OCI-LY3 (cell line): ENCODE data around the gene LTBP2.

Experiments
- H2AFZ ChIP-seq: fragments of 200-600, 300-600 bp; shearing (Covaris generic); 2 replicates; pipeline ENCODE4 v1.6.0; 2014; ENCODE audit warnings: antibody characterized with exemption, low read depth, low read length
- H3K27ac ChIP-seq: fragments of 200-600, 300-600 bp; sonication (generic); 2 replicates; pipeline ENCODE4 v1.5.1; 2014; ENCODE audit warnings: mild to moderate bottlenecking, low read length, moderate library complexity, mixed read lengths
- H3K27me3 ChIP-seq: fragments of 200-600, 300-600 bp; sonication (generic); 2 replicates; pipeline ENCODE4 v1.6.1; 2014; ENCODE audit warnings: low read depth, low read length, mixed read lengths
- H3K36me3 ChIP-seq: fragments of 200-600, 300-600 bp; sonication (generic); replicated peaks from 2 replicates; pipeline ENCODE3; 2014; ENCODE audit warnings: low read depth, low read length, mixed read lengths
- H3K4me1 ChIP-seq: fragments of 300-600, 200-600 bp; sonication (generic); 2 replicates; pipeline ENCODE4 v1.6.1; 2014; ENCODE audit warnings: low read length, mixed read lengths
- H3K4me2 ChIP-seq: fragments of 200-600, 300-600 bp; sonication (generic); 2 replicates; pipeline ENCODE4 v1.6.1; 2014; ENCODE audit warnings: low read length, mixed read lengths
- H3K4me3 ChIP-seq: fragments of 300-600, 200-600 bp; sonication (generic); 2 replicates; pipeline ENCODE4 v1.5.1; 2014; ENCODE audit warnings: antibody characterized with exemption, mild to moderate bottlenecking, low read length, moderate library complexity
- H3K79me2 ChIP-seq: fragments of 300-600, 200-600 bp; shearing (Covaris generic); 2 replicates; pipeline ENCODE4 v1.6.1; 2014; ENCODE audit warnings: mild to moderate bottlenecking, low read length, mixed read lengths
- H3K9ac ChIP-seq: fragments of 300-600, 200-600 bp; shearing (Covaris generic); 2 replicates; pipeline ENCODE4 v1.6.0; 2014; ENCODE audit warnings: mild to moderate bottlenecking, low read length, moderate library complexity
- H3K9me3 ChIP-seq: fragments of 200-600, 300-600 bp; shearing (Covaris generic); 2 replicates; pipeline ENCODE4 v1.6.1; 2014; ENCODE audit warnings: low read length, mixed read lengths; ENCODE audit not compliant: insufficient read depth
- H4K20me1 ChIP-seq: fragments of 200-600, 300-600 bp; sonication (generic); 2 replicates; pipeline ENCODE4 v1.6.1; 2016; ENCODE audit warnings: low read length, mixed read lengths; ENCODE audit not compliant: insufficient read depth
- EZH2phosphoT487 ChIP-seq: fragments of 200-600 bp; shearing (Covaris generic); IDR thresholded peaks from 2 replicates; pipeline ENCODE4 v1.6.1; 2018; ENCODE audit warnings: antibody characterized with exemption, mixed run types, low read depth
- TF ChIP-seq, protein P1 (sequence below): fragments of 200-600, 300-600 bp; sonication (generic); IDR thresholded peaks from 2 replicates; pipeline ENCODE4 v1.5.1; 2014; ENCODE audit warnings: antibody characterized with exemption, low read length, low read depth

Gene LTBP2

DNA sequence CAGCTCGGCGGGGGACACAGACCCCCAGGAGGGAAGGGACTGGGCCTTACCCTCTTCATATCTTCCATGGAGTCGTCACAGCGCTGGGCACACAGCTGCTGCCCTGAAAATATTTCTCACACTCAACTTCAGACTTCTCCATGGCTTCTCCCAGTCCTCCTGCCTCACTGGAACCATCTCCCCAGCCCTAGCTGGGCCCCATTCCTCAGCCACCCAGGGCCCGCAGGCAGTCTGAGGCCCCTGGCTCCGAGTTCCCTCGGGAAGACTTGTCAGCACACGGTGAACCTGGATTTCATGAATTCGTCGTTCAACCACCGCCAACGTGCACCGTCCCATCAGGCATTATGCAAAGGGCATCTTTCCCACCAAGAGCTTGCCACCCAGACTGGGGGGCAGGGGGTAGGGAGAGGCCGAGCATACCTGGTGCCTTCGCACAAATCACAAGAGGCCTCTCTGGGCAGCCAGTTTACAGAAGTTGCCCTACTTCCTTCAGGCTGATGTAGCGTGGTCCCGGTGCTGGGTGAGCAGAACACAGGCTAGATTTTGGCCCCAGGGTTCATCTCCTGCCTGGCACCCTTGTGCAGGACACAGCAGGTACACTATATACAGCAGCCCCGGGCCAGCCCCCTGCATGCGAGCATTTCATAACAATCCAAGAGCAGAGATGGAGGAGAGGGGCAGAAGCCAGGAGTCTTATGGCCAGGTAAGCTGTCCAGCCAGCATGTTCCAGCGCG is 44.2 kb downstream of the LTBP2 start:
- H4K20me1 ChIP-seq, result no peaks in the 10 kb centered on the region
- TF ChIP-seq, protein P1, sequence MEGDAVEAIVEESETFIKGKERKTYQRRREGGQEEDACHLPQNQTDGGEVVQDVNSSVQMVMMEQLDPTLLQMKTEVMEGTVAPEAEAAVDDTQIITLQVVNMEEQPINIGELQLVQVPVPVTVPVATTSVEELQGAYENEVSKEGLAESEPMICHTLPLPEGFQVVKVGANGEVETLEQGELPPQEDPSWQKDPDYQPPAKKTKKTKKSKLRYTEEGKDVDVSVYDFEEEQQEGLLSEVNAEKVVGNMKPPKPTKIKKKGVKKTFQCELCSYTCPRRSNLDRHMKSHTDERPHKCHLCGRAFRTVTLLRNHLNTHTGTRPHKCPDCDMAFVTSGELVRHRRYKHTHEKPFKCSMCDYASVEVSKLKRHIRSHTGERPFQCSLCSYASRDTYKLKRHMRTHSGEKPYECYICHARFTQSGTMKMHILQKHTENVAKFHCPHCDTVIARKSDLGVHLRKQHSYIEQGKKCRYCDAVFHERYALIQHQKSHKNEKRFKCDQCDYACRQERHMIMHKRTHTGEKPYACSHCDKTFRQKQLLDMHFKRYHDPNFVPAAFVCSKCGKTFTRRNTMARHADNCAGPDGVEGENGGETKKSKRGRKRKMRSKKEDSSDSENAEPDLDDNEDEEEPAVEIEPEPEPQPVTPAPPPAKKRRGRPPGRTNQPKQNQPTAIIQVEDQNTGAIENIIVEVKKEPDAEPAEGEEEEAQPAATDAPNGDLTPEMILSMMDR, result no peak
- TF ChIP-seq EZH2phosphoT487, result no peak
- H3K27me3 ChIP-seq, result peaks cover 10% of the 10 kb centered on the region
- H3K9me3 ChIP-seq, result no peaks in the 10 kb centered on the region
- no peak overlapping the region for H3K27ac ChIP-seq
- no peak overlapping the region for H2AFZ ChIP-seq
- H3K36me3 ChIP-seq, result no peaks in the 10 kb centered on the region
- H3K4me2 ChIP-seq, result no peak overlapping the region
- H3K79me2 ChIP-seq, result no peaks in the 10 kb centered on the region
- no peak overlapping the region for H3K9ac ChIP-seq
- no peak overlapping the region for H3K4me3 ChIP-seq
- peaks cover 6% of the 10 kb centered on the region; the same call in 1 of the 2 replicates for H3K4me1 ChIP-seq

DNA sequence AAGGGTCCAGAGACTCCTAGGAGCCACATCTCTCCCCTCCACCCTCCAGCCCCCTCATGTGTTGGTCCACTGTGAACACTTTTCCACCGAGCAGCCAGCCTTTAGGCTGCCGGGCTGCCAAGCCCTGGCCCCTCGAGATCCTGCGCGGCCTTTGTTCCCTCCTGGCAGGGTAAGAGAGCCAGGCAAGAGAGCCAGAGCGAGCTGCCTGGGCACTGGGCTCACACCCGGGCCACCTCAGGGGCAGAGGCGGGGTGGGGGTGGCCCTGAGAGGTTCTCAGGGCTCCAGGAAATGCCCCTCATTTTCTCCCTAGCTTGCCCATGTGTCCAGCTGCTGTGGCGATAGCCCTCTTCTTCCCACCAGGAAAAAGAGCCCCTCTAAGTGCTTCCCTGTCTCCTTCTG is 44.8 kb downstream of the LTBP2 start:
- H3K79me2 ChIP-seq, result no peaks in the 10 kb centered on the region
- no peak for TF ChIP-seq EZH2phosphoT487
- TF ChIP-seq, protein P1, result no peak
- H3K9me3 ChIP-seq, result no peaks in the 10 kb centered on the region
- no peaks in the 10 kb centered on the region for H4K20me1 ChIP-seq
- H3K27ac ChIP-seq, result no peak overlapping the region
- H3K4me2 ChIP-seq, result no peak overlapping the region
- peaks cover 7% of the 10 kb centered on the region for H3K27me3 ChIP-seq
- no peaks in the 10 kb centered on the region for H3K36me3 ChIP-seq
- peaks cover 6% of the 10 kb centered on the region; the same call in 1 of the 2 replicates for H3K4me1 ChIP-seq
- no peak overlapping the region for H3K9ac ChIP-seq
- no peak overlapping the region for H2AFZ ChIP-seq
- no peak overlapping the region for H3K4me3 ChIP-seq

DNA sequence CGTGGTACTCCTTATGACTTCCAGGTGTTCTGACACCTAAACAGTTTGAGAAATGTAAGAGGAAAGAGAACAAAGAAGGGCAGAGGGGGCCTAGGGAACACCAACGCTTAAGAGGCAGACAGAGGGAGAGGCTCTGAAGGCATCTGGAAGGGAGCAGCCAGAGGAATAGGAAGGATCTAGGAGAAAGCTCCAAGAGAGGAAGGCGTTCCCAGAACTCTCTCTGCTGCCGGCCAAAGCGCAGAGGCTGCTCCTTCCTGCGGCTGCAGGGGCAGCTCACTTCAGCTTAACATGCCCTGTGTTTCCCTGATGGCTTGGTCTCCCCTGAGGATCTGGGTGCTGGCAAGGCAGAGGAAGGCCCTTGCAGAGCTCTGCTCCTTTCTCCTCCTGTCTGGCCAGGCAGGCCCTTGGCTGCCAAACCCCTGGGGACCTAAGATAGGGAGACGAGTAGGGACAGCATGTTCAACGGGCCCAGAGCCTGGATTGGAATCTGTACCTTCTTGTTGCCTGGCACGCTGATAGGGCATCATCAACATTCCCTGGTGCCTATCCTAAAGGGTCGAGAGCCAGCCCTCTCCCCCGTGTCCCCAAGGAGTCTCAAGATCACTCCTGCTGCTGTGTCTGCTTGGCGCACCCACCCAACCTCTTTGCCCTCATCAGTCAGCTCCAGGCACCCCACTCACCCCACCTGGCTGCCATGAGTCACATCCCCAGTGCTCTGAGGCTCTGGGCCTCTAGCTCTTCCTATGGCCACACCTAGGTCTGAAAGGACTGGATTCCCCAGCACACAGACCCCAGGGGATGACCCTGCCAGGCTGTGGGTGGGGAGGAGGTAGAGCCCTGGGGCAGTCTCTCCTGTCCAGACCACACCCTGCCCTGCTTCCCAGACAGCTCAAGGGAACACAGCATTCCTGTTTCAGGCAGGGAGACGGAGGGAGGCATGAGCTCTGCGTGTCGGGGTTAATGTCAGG is 45.6 kb downstream of the LTBP2 start:
- Histone ChIP-seq H4K20me1 (no peaks in the 10 kb centered on the region), H3K27me3 (peaks cover 2% of the 10 kb centered on the region)

More for the DNA sequence above, 45.6 kb downstream of the LTBP2 start:
- H2AFZ ChIP-seq, result no peak overlapping the region
- H3K9me3 ChIP-seq, result no peaks in the 10 kb centered on the region
- H3K27ac ChIP-seq, result no peak overlapping the region
- no peak overlapping the region for H3K4me3 ChIP-seq
- no peaks in the 10 kb centered on the region for H3K4me1 ChIP-seq
- H3K79me2 ChIP-seq, result no peaks in the 10 kb centered on the region
- no peak overlapping the region for H3K9ac ChIP-seq
- H3K36me3 ChIP-seq, result no peaks in the 10 kb centered on the region
- TF ChIP-seq EZH2phosphoT487, result no peak
- TF ChIP-seq, protein P1, result no peak
- H3K4me2 ChIP-seq, result no peak overlapping the region
